Astrocyte (in vitro differentiated cells and primary cell): ENCODE data around the gene JAM3. TPM values are rescaled to one million over a fixed set of nuclear protein-coding genes. Genes with fewer than 3 reads are reported as not detected.

Experiments
- DNase-seq: peaks from one replicate; pipeline ENCODE4 v3.0.0-alpha.2; 2010; ENCODE audit warnings: low read depth
- FAIRE-seq: peaks from 2 replicates; lab custom pipeline; 2011; peaks lifted over from hg19 to GRCh38; lab: Jason Lieb, UNC
- H2AFZ ChIP-seq: 2 replicates; pipeline ENCODE4 v1.6.0; 2012; ENCODE audit warnings: low read depth, low read length, inconsistent platforms
- H3K27ac ChIP-seq: 2 replicates; pipeline ENCODE4 v1.5.1; 2011; ENCODE audit warnings: low read depth, low read length, inconsistent platforms
- H3K27me3 ChIP-seq: 2 replicates; pipeline ENCODE4 v1.6.0; 2011; ENCODE audit warnings: low read length, inconsistent platforms; ENCODE audit not compliant: insufficient read depth
- H3K36me3 ChIP-seq: 2 replicates; pipeline ENCODE4 v1.5.1; 2011; ENCODE audit warnings: low read length, inconsistent platforms; ENCODE audit not compliant: insufficient read depth
- H3K4me1 ChIP-seq: 2 replicates; pipeline ENCODE4 v1.5.1; 2011; ENCODE audit warnings: low read length, inconsistent platforms; ENCODE audit not compliant: insufficient read depth
- H3K4me2 ChIP-seq: 2 replicates; pipeline ENCODE4 v1.6.0; 2012; ENCODE audit warnings: low read length, inconsistent platforms
- H3K4me3 ChIP-seq: 2 replicates; pipeline ENCODE4 v1.5.1; 2011; ENCODE audit warnings: low read depth, mild to moderate bottlenecking, low read length, inconsistent platforms; ENCODE audit not compliant: insufficient read depth
- H3K79me2 ChIP-seq: 2 replicates; pipeline ENCODE4 v1.6.0; 2012; ENCODE audit warnings: mild to moderate bottlenecking, low read length, inconsistent platforms; ENCODE audit not compliant: insufficient read depth
- H3K9ac ChIP-seq: 2 replicates; pipeline ENCODE4 v1.6.0; 2012; ENCODE audit warnings: mild to moderate bottlenecking, low read length, inconsistent platforms
- H3K9me3 ChIP-seq: 2 replicates; pipeline ENCODE4 v1.5.1; 2012; ENCODE audit warnings: low read depth, mild to moderate bottlenecking, low read length, inconsistent platforms; ENCODE audit not compliant: insufficient read depth
- H4K20me1 ChIP-seq: 2 replicates; pipeline ENCODE4 v1.6.0; 2012; ENCODE audit warnings: low read length, inconsistent platforms; ENCODE audit not compliant: insufficient read depth
- H3K27ac Mint-ChIP-seq: one replicate; pipeline ENCODE4 v1.8.0; 2021; ENCODE audit warnings: mild to moderate bottlenecking, mixed read lengths; ENCODE audit not compliant: unreplicated experiment
- H3K27me3 Mint-ChIP-seq: one replicate; pipeline ENCODE4 v1.8.0; 2021; ENCODE audit warnings: low read depth, mixed read lengths; ENCODE audit not compliant: unreplicated experiment
- H3K36me3 Mint-ChIP-seq: one replicate; pipeline ENCODE4 v1.8.0; 2021; ENCODE audit warnings: low read depth, mixed read lengths; ENCODE audit not compliant: unreplicated experiment
- H3K4me1 Mint-ChIP-seq: one replicate; pipeline ENCODE4 v1.8.0; 2021; ENCODE audit warnings: low read depth, mixed read lengths; ENCODE audit not compliant: unreplicated experiment
- H3K4me3 Mint-ChIP-seq: one replicate; pipeline ENCODE4 v1.8.0; 2021; ENCODE audit warnings: mild to moderate bottlenecking, moderate library complexity, mixed read lengths; ENCODE audit not compliant: unreplicated experiment
- H3K9me3 Mint-ChIP-seq: one replicate; pipeline ENCODE4 v1.8.0; 2021; ENCODE audit warnings: mild to moderate bottlenecking, mixed read lengths; ENCODE audit not compliant: unreplicated experiment
- EZH2 ChIP-seq: IDR thresholded peaks from 2 replicates; pipeline ENCODE4 v1.6.1; 2012; ENCODE audit warnings: mild to moderate bottlenecking, low read length, inconsistent platforms; ENCODE audit not compliant: insufficient read depth
- total RNA-seq: library from RNA; stranded (reverse); gene quantifications from 2 replicates; pipeline ENCODE4 v1.2.1, GENCODE V29; 2021
- TF ChIP-seq, protein P1 (sequence below): IDR thresholded peaks from 2 replicates; pipeline ENCODE4 v1.5.1; 2011; ENCODE audit warnings: low read depth, mild to moderate bottlenecking, inconsistent platforms, low read length, moderate library complexity; ENCODE audit not compliant: insufficient read depth

The JAM3 gene
- total RNA-seq, 1 donor from 2014 or later: 88.3 TPM

DNA sequence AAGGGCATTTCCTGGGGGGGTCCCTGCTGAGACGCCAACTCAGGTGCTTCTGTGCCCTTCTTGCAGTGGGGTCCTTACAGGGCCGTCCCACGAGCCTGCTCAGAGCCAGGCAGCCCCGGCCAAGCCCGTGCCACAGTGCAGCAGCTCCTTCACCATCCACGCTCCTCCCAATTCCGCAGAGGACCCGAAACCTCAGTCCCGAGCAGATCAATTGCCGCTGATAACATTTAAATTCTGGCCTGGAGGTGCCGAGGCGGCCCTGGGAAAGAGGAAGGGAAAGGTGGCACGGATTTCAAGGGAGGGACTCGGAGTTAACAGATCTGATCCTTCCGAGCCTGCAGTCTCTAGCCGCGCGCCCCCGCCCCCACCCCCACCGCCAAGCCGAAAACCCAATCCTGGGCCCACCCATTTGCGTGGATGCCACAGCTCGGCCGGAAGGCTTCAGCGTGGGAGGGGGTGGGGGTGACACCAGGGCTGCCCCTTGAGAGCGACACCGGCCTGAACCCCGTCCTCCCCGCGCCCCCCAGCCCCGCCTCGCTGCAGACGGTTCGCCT is 32.3 kb upstream of the JAM3 start:
- H4K20me1 ChIP-seq: no peaks in the 10 kb centered on the region
- peaks cover 3% of the 10 kb centered on the region for H3K27me3 ChIP-seq
- peak overlapping the region; percentile 11 for H3K27ac Mint-ChIP-seq
- H3K4me2 ChIP-seq: peak overlapping the region; percentile 94
- DNase-seq (no peak), FAIRE-seq (no peak)
- H3K9me3 Mint-ChIP-seq: no peaks in the 10 kb centered on the region
- peak overlapping the region; percentile 73 for H3K9ac ChIP-seq
- H3K79me2 ChIP-seq: no peaks in the 10 kb centered on the region
- H3K4me1 ChIP-seq: peaks cover 36% of the 10 kb centered on the region
- no peaks in the 10 kb centered on the region for H3K36me3 ChIP-seq
- peaks cover 54% of the 10 kb centered on the region for H3K4me1 Mint-ChIP-seq
- no peaks in the 10 kb centered on the region for H3K9me3 ChIP-seq
- H3K27me3 Mint-ChIP-seq: peaks cover 4% of the 10 kb centered on the region
- no peak for TF ChIP-seq EZH2
- no peaks in the 10 kb centered on the region for H3K36me3 Mint-ChIP-seq
- H3K4me3 Mint-ChIP-seq: peak overlapping the region; percentile 87
- H3K27ac ChIP-seq: no peak overlapping the region
- peak overlapping the region; percentile 91 for H2AFZ ChIP-seq
- peak overlapping the region; percentile 64 for H3K4me3 ChIP-seq

DNA sequence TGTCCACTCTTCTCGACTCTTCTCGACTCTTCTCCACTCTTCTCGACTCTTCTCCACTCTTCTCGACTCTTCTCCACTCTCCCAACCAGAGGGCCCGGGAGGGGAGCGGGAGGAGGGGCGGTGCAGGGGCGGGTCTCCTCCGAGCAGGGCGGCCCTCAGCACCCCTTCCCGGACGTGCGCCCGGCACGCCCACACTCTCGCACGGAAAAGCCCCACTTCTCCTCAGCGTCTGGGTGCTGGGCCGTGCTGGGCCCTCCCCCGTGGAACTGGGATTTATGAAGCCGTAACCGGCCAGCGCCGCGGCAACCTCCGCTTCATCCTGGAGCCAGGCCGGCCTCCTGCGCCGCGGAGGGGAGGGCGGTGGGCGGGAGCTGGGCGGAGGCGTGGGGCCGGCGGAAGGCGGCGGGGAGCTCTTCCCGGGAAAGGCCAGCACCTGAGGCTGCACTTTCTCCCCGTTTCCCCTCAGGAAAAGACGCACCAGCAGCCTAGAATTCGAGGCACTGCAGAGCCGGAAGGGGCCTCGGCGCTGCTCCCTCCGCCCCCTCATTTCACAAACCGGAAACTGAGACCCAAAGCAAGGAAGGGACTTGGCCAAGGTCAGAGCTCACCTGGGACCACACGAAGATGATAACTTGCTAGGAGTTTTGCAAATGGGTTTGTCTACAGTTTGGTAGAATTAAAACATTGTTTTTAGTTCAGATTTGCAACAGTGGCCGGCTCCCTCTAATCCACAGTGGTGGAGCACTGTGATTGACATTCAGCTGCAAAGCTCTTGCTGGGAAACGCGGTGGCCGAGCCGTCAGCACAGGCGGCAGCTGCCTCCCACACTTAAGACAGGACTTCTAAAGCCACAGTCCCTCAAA is 31.6 kb upstream of the JAM3 start:
- Mint-ChIP-seq H3K4me3 (peak overlapping the region; percentile 87), H3K27me3 (no peaks in the 10 kb centered on the region), H3K9me3 (no peaks in the 10 kb centered on the region), H3K4me1 (peaks cover 54% of the 10 kb centered on the region), H3K27ac (peak overlapping the region; percentile 86), H3K36me3 (no peaks in the 10 kb centered on the region)
- Histone ChIP-seq H3K79me2 (no peaks in the 10 kb centered on the region), H3K9ac (peak overlapping the region; percentile 73), H3K4me2 (peak overlapping the region; percentile 94), H4K20me1 (no peaks in the 10 kb centered on the region), H3K4me3 (peak overlapping the region; percentile 64), H3K9me3 (no peaks in the 10 kb centered on the region), H3K4me1 (peaks cover 39% of the 10 kb centered on the region), H3K27me3 (no peaks in the 10 kb centered on the region), H3K36me3 (no peaks in the 10 kb centered on the region), H2AFZ (peak overlapping the region; percentile 91), H3K27ac (no peak overlapping the region)
- DNase-seq (peak; percentile 53), FAIRE-seq (no peak)
- no peak for TF ChIP-seq EZH2
- TF ChIP-seq, protein P1, sequence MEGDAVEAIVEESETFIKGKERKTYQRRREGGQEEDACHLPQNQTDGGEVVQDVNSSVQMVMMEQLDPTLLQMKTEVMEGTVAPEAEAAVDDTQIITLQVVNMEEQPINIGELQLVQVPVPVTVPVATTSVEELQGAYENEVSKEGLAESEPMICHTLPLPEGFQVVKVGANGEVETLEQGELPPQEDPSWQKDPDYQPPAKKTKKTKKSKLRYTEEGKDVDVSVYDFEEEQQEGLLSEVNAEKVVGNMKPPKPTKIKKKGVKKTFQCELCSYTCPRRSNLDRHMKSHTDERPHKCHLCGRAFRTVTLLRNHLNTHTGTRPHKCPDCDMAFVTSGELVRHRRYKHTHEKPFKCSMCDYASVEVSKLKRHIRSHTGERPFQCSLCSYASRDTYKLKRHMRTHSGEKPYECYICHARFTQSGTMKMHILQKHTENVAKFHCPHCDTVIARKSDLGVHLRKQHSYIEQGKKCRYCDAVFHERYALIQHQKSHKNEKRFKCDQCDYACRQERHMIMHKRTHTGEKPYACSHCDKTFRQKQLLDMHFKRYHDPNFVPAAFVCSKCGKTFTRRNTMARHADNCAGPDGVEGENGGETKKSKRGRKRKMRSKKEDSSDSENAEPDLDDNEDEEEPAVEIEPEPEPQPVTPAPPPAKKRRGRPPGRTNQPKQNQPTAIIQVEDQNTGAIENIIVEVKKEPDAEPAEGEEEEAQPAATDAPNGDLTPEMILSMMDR: no peak

DNA sequence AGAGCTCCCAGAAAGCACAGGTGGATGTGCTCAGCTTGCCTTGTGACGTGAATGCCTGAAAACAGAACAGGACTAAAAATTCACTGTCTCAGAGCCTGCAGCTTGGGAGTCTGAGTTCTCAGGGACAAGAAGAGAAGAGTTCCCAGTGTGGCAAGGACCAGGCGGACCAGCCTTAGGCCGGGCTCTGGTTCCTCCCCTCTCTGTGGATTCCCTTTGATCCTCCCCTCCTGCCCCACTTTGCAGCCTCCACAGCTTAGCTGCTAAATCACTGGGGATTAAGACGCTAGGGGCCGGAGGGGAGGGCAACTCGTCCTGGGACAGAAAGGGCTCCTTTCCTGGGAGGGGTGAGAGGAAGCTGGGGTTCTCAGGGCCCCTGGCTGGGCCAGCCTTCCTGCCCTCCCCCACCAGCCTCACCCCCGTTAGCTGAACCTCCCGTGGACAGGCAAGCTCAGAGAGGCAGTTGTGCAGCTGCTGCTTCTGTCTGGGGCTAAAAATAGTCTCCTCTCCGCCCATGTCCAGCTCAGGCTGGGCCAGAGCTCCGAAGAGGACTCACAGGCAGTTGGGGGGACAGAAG is 29.9 kb upstream of the JAM3 start:
- Histone ChIP-seq H3K27ac (no peak overlapping the region), H3K4me1 (peaks cover 31% of the 10 kb centered on the region), H3K4me2 (peak overlapping the region; percentile 11), H3K9me3 (no peaks in the 10 kb centered on the region), H3K36me3 (no peaks in the 10 kb centered on the region), H3K9ac (no peak overlapping the region), H3K79me2 (no peaks in the 10 kb centered on the region), H4K20me1 (no peaks in the 10 kb centered on the region), H3K27me3 (no peaks in the 10 kb centered on the region), H2AFZ (no peak overlapping the region), H3K4me3 (no peak overlapping the region)
- Mint-ChIP-seq H3K9me3 (no peaks in the 10 kb centered on the region), H3K27me3 (peaks cover 3% of the 10 kb centered on the region), H3K4me1 (peaks cover 54% of the 10 kb centered on the region), H3K27ac (peak overlapping the region; percentile 77), H3K4me3 (peak overlapping the region; percentile 68), H3K36me3 (no peaks in the 10 kb centered on the region)
- TF ChIP-seq EZH2: peak; percentile 22
- TF ChIP-seq, protein P1: no peak
- no peak for FAIRE-seq
- no peak for DNase-seq
